Liver (tissue), 3 donors: ENCODE measurements around the gene FAM20C.

Experiments
- ATF3 ChIP-seq: IDR thresholded peaks from 2 replicates; pipeline ENCODE4 v1.6.1; 2016; ENCODE audit warnings: antibody characterized with exemption
- CTCF ChIP-seq: fragments of 150-350 bp; IDR thresholded peaks from 2 replicates; pipeline ENCODE4 v1.5.1; 2017; ENCODE audit warnings: improper control_type of control experiment, low read depth, low read length; ENCODE audit not compliant: missing input control
- EGR1 ChIP-seq, 2 donors: IDR thresholded peaks; 2 replicates each; pipeline ENCODE4 v1.6.1; 2016 to 2018; ENCODE audit warnings: antibody characterized with exemption in 2 of 2, low read depth in 2 of 2
- GABPA ChIP-seq, 2 donors: IDR thresholded peaks in 1 of 2; conservative IDR thresholded peaks in 1 of 2; 2 replicates each; pipeline ENCODE4 v1.6.1; 2016; ENCODE audit warnings: antibody characterized with exemption in 2 of 2, mild to moderate bottlenecking in 1 of 2, moderate library complexity in 1 of 2
- HNF4A ChIP-seq, 2 donors: conservative IDR thresholded peaks; 2 replicates each; pipeline ENCODE4 v1.6.1; 2016; ENCODE audit warnings: antibody characterized with exemption in 2 of 2, mild to moderate bottlenecking in 2 of 2
- MAX ChIP-seq: IDR thresholded peaks from 2 replicates; pipeline ENCODE4 v1.6.1; 2016; ENCODE audit warnings: antibody characterized with exemption
- RAD21 ChIP-seq, 2 donors: IDR thresholded peaks; 2 replicates each; pipeline ENCODE4 v1.6.1; 2016; ENCODE audit warnings: antibody characterized with exemption in 2 of 2, mild to moderate bottlenecking in 2 of 2
- REST ChIP-seq: IDR thresholded peaks from 2 replicates; pipeline ENCODE4 v1.6.1; 2016; ENCODE audit warnings: antibody characterized with exemption, mild to moderate bottlenecking
- RXRA ChIP-seq, 2 donors: IDR thresholded peaks; 2 replicates each; pipeline ENCODE4 v1.6.1; 2017 to 2018; ENCODE audit warnings: antibody characterized with exemption in 2 of 2, mild to moderate bottlenecking in 1 of 2
- TAF1 ChIP-seq: conservative IDR thresholded peaks from 2 replicates; pipeline ENCODE4 v1.6.1; 2016; ENCODE audit warnings: antibody characterized with exemption, mild to moderate bottlenecking
- ZBTB33 ChIP-seq: IDR thresholded peaks from 2 replicates; pipeline ENCODE4 v1.6.1; 2016; ENCODE audit warnings: antibody characterized with exemption
- donor health status: healthy.
- donor health status: healthy.

GRCh38 chr7:270351-270983 is 78.1 kb downstream of the FAM20C start:
- TF ChIP-seq CTCF (no peak), RXRA (IDR thresholded peaks at IDR 0.05) (no peak), GABPA (IDR thresholded peaks at IDR 0.05 in 1 of 2, conservative IDR thresholded peaks at IDR 0.05 in 1 of 2) (no peak), REST (no peak), EGR1 (IDR thresholded peaks at IDR 0.05; ENCODE audit: low read depth in 2 of 2) (no peak), MAX (no peak), TAF1 (no peak), HNF4A (conservative IDR thresholded peaks at IDR 0.05) (no peak), ZBTB33 (no peak), RAD21 (IDR thresholded peaks at IDR 0.05) (no peak), ATF3 (no peak)
